Measurements from ENCODE around the gene DTL. TPM values are rescaled to one million over a fixed set of nuclear protein-coding genes. Genes with fewer than 3 reads are reported as not detected.

DTL gene
- total RNA-seq, 4 donors from 2014 or later: 0.73 to 16.0 TPM; not detected in 2

- peak overlapping the region in 1 of 2 donors; percentile 36 for H3K27ac ChIP-seq
- H3K4me1 ChIP-seq: no peaks in the 10 kb centered on the region
- H3K9me3 ChIP-seq: no peaks in the 10 kb centered on the region
- no peaks in the 10 kb centered on the region for H3K27me3 ChIP-seq
- no peak overlapping the region for H3K4me3 ChIP-seq
- TF ChIP-seq CTCF (IDR thresholded peaks at IDR 0.05): no peak
- no peak for TF ChIP-seq POLR2A (IDR thresholded peaks at IDR 0.05)
- DNase-seq: no peak
- H3K36me3 ChIP-seq: no peaks in the 10 kb centered on the region
- intact Hi-C loops (cut with DNase I; ENCODE audit: low total_unique reads): no loop called here
Measured at GRCh38 chr1:212067787-212068186, 32.2 kb downstream of the DTL start.

- intact Hi-C loops (cut with DNase I; ENCODE audit: low total_unique reads): loop anchor here (5.0 kb wide), 1 partner anchor 386 kb away; no protein-coding TSS in a partner anchor
- H3K4me1 ChIP-seq: no peaks in the 10 kb centered on the region
- H3K9me3 ChIP-seq: no peaks in the 10 kb centered on the region
- H3K27ac ChIP-seq: no peak overlapping the region
- H3K36me3 ChIP-seq: no peaks in the 10 kb centered on the region
- H3K4me3 ChIP-seq: no peak overlapping the region
- no peak for DNase-seq
- no peak for TF ChIP-seq POLR2A (IDR thresholded peaks at IDR 0.05)
- TF ChIP-seq CTCF (IDR thresholded peaks at IDR 0.05): peak; percentile 63 to 85 (median 82)
- H3K27me3 ChIP-seq: no peaks in the 10 kb centered on the region
Measured at GRCh38 chr1:212070720-212071302, 35.3 kb downstream of the DTL start.

GRCh38 chr1:212072047-212072446 is 36.5 kb downstream of the DTL start:
- DNase-seq: no peak
- H3K36me3 ChIP-seq: no peaks in the 10 kb centered on the region
- no peak overlapping the region for H3K4me3 ChIP-seq
- no peak overlapping the region for H3K27ac ChIP-seq
- no peak for TF ChIP-seq CTCF (IDR thresholded peaks at IDR 0.05)
- no peak for TF ChIP-seq POLR2A (IDR thresholded peaks at IDR 0.05)
- H3K9me3 ChIP-seq: no peaks in the 10 kb centered on the region
- H3K4me1 ChIP-seq: no peaks in the 10 kb centered on the region
- intact Hi-C loops (cut with DNase I; ENCODE audit: low total_unique reads): loop anchor here (5.0 kb wide), 1 partner anchor 385 kb away; no protein-coding TSS in a partner anchor
- no peaks in the 10 kb centered on the region for H3K27me3 ChIP-seq

- no peak for DNase-seq
- H3K9me3 ChIP-seq: no peaks in the 10 kb centered on the region
- no peak overlapping the region for H3K27ac ChIP-seq
- no peak for TF ChIP-seq POLR2A (IDR thresholded peaks at IDR 0.05)
- no peak for TF ChIP-seq CTCF (IDR thresholded peaks at IDR 0.05)
- H3K4me3 ChIP-seq: no peak overlapping the region
- no peaks in the 10 kb centered on the region for H3K27me3 ChIP-seq
- intact Hi-C loops (cut with DNase I; ENCODE audit: low total_unique reads): loop anchor here (5.0 kb wide), 1 partner anchor 384 kb away; no protein-coding TSS in a partner anchor
- no peaks in the 10 kb centered on the region for H3K4me1 ChIP-seq
- no peaks in the 10 kb centered on the region for H3K36me3 ChIP-seq
Measured at GRCh38 chr1:212073490-212073889, 37.9 kb downstream of the DTL start.

GRCh38 chr1:212074313-212074712 is 38.8 kb downstream of the DTL start:
- intact Hi-C loops (cut with DNase I; ENCODE audit: low total_unique reads): loop anchor here (5.0 kb wide), 1 partner anchor 383 kb away; no protein-coding TSS in a partner anchor
- no peaks in the 10 kb centered on the region for H3K27me3 ChIP-seq
- no peak overlapping the region for H3K27ac ChIP-seq
- TF ChIP-seq CTCF (IDR thresholded peaks at IDR 0.05): no peak
- TF ChIP-seq POLR2A (IDR thresholded peaks at IDR 0.05): no peak
- H3K9me3 ChIP-seq: no peaks in the 10 kb centered on the region
- no peak for DNase-seq
- H3K4me1 ChIP-seq: no peaks in the 10 kb centered on the region
- H3K4me3 ChIP-seq: no peak overlapping the region
- no peaks in the 10 kb centered on the region for H3K36me3 ChIP-seq
